Activated T-helper 9 cell treated with anti-CD3 and anti-CD28 coated beads, Interleukin-2, amount 50 U/mL, for 16 hours (primary cell): Measurements from ENCODE around the gene TEX261.
A peak's percentile ranks its signal among the peaks of the same experiment; 100 is the strongest.
"Not testable (repeated sequence)": the region's sequence is repeated elsewhere in the genome, so short reads cannot be mapped to it uniquely, and the experiment has no call there.

ENCODE experiments used
- DNase-seq: peaks from one replicate; pipeline ENCODE4 v3.0.0-alpha.2; 2020; ENCODE audit warnings: low read depth

Gene TEX261

GRCh38 chr2:70999931-71000330 is 5.3 kb upstream of the TEX261 start:
- DNase-seq, result not testable (repeated sequence)

- no peak for DNase-seq
Measured at GRCh38 chr2:70999362-70999761, 4.7 kb upstream of the TEX261 start.

- not testable (repeated sequence) for DNase-seq
Measured at GRCh38 chr2:70998885-70999284, 4.2 kb upstream of the TEX261 start.

GRCh38 chr2:70995426-70995729 is 705 bp upstream of the TEX261 start:
- DNase-seq, result no peak

- peak; percentile 46 for DNase-seq
Measured at GRCh38 chr2:70994009-70994698, 519 bp downstream of the TEX261 start.

GRCh38 chr2:70992945-70993853 is 1.5 kb downstream of the TEX261 start:
- no peak for DNase-seq

GRCh38 chr2:70991742-70992141 is 2.9 kb downstream of the TEX261 start:
- DNase-seq, result no peak

- DNase-seq, result no peak
Measured at GRCh38 chr2:70991142-70991541, 3.5 kb downstream of the TEX261 start.

- DNase-seq, result no peak
Measured at GRCh38 chr2:70990216-70990615, 4.5 kb downstream of the TEX261 start.

GRCh38 chr2:70988726-70989648 is 5.7 kb downstream of the TEX261 start:
- DNase-seq, result no peak

- no peak for DNase-seq
Measured at GRCh38 chr2:70988151-70988550, 6.5 kb downstream of the TEX261 start.

- no peak for DNase-seq
Measured at GRCh38 chr2:70987386-70987785, 7.3 kb downstream of the TEX261 start.

- DNase-seq, result no peak
Measured at GRCh38 chr2:70986499-70987189, 8.0 kb downstream of the TEX261 start.

- DNase-seq, result no peak
Measured at GRCh38 chr2:70985956-70986355, 8.7 kb downstream of the TEX261 start.

- DNase-seq, result no peak
Measured at GRCh38 chr2:70985283-70985688, 9.4 kb downstream of the TEX261 start.

GRCh38 chr2:70984576-70985282 is 9.9 kb downstream of the TEX261 start:
- DNase-seq, result peak; percentile 73

- DNase-seq, result no peak
Measured at GRCh38 chr2:70984228-70984575, 10.5 kb downstream of the TEX261 start.

GRCh38 chr2:70983506-70984227 is 11.0 kb downstream of the TEX261 start:
- no peak for DNase-seq

- no peak for DNase-seq
Measured at GRCh38 chr2:70982971-70983370, 11.7 kb downstream of the TEX261 start.
